Measurements from ENCODE around the gene NIT2.
A peak's percentile ranks its signal among the peaks of the same experiment; 100 is the strongest.

Gene NIT2

DNA sequence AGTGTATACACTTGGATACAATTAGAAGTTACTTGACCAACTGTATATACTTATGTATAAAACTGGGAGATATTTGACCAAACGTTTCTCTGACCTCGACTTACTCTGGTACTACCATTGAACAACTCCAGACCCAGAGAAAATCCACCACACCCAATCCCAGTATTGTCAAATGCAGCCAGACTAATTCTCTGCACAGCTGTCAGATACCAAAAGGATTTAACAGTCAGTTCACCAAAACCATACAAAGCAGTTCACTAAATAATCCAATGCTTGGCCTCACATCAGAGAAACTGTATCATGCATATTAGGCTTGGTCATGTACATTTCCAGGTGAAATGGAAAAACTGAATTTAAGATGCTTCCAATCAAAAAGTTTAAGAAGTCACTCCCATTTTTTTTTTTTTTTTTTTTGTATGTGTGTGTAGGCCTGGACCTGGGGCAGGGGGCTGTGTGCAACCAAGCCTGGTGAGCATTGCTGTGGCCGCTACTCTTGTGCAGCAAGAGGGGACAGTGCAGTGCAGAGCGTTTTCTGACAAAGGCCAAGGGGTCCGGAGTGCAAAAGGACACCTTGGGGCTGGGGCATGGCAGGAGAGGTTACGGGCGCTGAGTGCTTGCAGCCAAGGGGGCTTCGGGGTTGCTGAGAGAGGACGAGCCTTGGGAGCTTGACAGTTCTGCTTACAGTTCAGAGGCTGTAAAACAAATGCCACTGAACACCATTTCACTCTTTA, 64.9 kb downstream of the NIT2 start:
- H3K27ac ChIP-seq (replicated peaks): no peak overlapping the region; the same call in 1 of the 2 replicates

DNA sequence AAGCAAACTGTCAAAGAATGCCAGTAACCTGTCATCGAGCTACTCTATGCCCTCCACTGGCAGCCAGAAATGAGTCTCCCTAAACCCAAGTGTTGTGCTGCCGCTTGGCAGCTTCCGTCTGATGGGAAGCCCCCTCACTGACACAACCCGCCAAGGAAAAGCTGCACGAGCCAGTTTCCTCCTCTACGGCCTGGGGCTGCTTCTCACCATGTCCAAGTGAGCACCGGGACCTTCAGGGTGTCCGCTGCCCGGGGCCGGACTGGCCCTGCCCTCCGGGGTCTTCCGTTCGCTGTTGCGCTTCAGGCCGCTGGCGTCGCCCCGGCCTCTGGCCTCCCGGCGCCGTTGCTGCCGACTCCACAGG, 65.8 kb downstream of the NIT2 start:
- Histone ChIP-seq H3K27me3 (ENCODE audit: insufficient read depth, poor library complexity, severe bottlenecking) (no peaks in the 10 kb centered on the region), H3K4me3 (replicated peaks; ENCODE audit: insufficient read depth, low read length) (peak overlapping the region; percentile 91), H3K27ac (replicated peaks) (peak overlapping the region; percentile 93)
- no peak for TF ChIP-seq POLR2AphosphoS5 (IDR thresholded peaks at IDR 0.05; ENCODE audit: low read depth)
- no peak for TF ChIP-seq SPI1 (IDR thresholded peaks at IDR 0.05; ENCODE audit: borderline replicate concordance, low read depth)
- TF ChIP-seq, protein P1, sequence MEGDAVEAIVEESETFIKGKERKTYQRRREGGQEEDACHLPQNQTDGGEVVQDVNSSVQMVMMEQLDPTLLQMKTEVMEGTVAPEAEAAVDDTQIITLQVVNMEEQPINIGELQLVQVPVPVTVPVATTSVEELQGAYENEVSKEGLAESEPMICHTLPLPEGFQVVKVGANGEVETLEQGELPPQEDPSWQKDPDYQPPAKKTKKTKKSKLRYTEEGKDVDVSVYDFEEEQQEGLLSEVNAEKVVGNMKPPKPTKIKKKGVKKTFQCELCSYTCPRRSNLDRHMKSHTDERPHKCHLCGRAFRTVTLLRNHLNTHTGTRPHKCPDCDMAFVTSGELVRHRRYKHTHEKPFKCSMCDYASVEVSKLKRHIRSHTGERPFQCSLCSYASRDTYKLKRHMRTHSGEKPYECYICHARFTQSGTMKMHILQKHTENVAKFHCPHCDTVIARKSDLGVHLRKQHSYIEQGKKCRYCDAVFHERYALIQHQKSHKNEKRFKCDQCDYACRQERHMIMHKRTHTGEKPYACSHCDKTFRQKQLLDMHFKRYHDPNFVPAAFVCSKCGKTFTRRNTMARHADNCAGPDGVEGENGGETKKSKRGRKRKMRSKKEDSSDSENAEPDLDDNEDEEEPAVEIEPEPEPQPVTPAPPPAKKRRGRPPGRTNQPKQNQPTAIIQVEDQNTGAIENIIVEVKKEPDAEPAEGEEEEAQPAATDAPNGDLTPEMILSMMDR (IDR thresholded peaks at IDR 0.05; ENCODE audit: insufficient read depth, low read length): no peak
- TF ChIP-seq, protein P2, sequence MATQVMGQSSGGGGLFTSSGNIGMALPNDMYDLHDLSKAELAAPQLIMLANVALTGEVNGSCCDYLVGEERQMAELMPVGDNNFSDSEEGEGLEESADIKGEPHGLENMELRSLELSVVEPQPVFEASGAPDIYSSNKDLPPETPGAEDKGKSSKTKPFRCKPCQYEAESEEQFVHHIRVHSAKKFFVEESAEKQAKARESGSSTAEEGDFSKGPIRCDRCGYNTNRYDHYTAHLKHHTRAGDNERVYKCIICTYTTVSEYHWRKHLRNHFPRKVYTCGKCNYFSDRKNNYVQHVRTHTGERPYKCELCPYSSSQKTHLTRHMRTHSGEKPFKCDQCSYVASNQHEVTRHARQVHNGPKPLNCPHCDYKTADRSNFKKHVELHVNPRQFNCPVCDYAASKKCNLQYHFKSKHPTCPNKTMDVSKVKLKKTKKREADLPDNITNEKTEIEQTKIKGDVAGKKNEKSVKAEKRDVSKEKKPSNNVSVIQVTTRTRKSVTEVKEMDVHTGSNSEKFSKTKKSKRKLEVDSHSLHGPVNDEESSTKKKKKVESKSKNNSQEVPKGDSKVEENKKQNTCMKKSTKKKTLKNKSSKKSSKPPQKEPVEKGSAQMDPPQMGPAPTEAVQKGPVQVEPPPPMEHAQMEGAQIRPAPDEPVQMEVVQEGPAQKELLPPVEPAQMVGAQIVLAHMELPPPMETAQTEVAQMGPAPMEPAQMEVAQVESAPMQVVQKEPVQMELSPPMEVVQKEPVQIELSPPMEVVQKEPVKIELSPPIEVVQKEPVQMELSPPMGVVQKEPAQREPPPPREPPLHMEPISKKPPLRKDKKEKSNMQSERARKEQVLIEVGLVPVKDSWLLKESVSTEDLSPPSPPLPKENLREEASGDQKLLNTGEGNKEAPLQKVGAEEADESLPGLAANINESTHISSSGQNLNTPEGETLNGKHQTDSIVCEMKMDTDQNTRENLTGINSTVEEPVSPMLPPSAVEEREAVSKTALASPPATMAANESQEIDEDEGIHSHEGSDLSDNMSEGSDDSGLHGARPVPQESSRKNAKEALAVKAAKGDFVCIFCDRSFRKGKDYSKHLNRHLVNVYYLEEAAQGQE (IDR thresholded peaks at IDR 0.05; ENCODE audit: insufficient replicate concordance, low read depth): no peak
- no peak for TF ChIP-seq GABPA (IDR thresholded peaks at IDR 0.05; ENCODE audit: low read depth)
- peak in 1 of 2 experiments; percentile 28 for DNase-seq (ENCODE audit: low read depth in 1 of 2, low spot score in 1 of 2)

More for the DNA sequence above, 64.9 kb downstream of the NIT2 start:
- Histone ChIP-seq H3K4me3 (replicated peaks; ENCODE audit: insufficient read depth, low read length) (peak overlapping the region; percentile 91), H3K27me3 (ENCODE audit: insufficient read depth, poor library complexity, severe bottlenecking) (no peaks in the 10 kb centered on the region)
- TF ChIP-seq SPI1 (IDR thresholded peaks at IDR 0.05; ENCODE audit: borderline replicate concordance, low read depth): no peak
- no peak for TF ChIP-seq GABPA (IDR thresholded peaks at IDR 0.05; ENCODE audit: low read depth)
- TF ChIP-seq, protein P2 (IDR thresholded peaks at IDR 0.05; ENCODE audit: insufficient replicate concordance, low read depth): no peak
- no peak for DNase-seq (ENCODE audit: low read depth in 1 of 2, low spot score in 1 of 2)

DNA sequence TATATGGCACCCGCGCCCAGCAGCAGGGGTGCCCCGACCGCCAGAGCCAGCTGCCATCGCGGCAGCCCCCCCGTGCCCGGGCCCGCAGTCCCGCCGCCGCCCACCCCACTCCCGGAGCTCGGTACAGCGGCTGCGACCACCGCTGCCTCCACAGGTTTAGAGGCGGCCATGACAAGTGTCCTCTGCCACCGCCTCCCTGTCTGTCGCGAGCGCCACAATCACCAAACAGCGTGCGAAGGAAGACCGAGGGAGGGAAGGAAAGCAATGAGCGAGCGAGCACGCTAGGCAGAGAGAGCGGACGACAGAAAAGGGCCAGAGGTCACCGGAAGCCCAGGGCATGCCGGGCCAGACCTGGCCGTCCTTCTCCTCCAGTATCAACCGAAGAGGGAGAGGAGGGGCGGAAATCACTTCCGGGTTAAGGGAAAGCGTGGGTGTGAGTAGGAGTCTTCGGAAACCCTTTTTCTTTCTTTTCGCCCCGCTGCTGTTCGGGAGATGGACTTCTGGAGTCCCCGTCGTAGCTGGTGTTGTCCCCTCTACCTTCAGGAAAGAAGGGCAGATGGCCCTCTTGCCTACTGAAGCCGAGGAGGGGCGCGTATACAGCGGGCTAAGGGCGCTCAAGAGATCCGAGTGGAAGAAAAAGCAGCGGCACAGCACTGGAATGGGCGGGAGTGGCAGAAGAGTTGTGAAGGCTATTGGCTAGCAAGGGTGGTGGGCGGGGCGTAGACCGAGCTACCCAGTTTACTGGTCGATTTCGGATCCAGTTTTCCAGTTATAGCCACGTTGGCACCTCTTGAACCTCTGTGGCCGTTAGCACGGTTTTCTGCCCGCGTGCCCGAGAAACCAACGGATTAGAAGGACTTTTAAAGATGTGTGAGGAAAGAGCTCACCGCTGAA, 66.5 kb downstream of the NIT2 start, which contains the start of the genes LNP1 and TOMM70:
Gene LNP1, plus strand, starts transcription at position 760 of the 894 bp plus-strand sequence. CDS start 28,191 bp downstream, outside the sequence.
Gene TOMM70, minus strand, starts transcription at position 310 of the 894 bp plus-strand sequence. Its CDS starts 140 bp downstream, at position 170.
- no peaks in the 10 kb centered on the region for H3K27me3 ChIP-seq (ENCODE audit: insufficient read depth, poor library complexity, severe bottlenecking)
- H3K27ac ChIP-seq (replicated peaks): peak within 1 kb of the TSS; percentile 93
- peak; percentile 90 to 99 for DNase-seq (ENCODE audit: low read depth in 1 of 2, low spot score in 1 of 2)
- H3K4me3 ChIP-seq (replicated peaks; ENCODE audit: insufficient read depth, low read length): peak within 1 kb of the TSS; percentile 91
- TF ChIP-seq SPI1 (IDR thresholded peaks at IDR 0.05; ENCODE audit: borderline replicate concordance, low read depth) (no peak), GABPA (IDR thresholded peaks at IDR 0.05; ENCODE audit: low read depth) (peak; percentile 91), POLR2AphosphoS5 (IDR thresholded peaks at IDR 0.05; ENCODE audit: low read depth) (peak; percentile 82)
- TF ChIP-seq, protein P1 (IDR thresholded peaks at IDR 0.05; ENCODE audit: insufficient read depth, low read length): no peak
- TF ChIP-seq, protein P2 (IDR thresholded peaks at IDR 0.05; ENCODE audit: insufficient replicate concordance, low read depth): peak; percentile 34

All from HL-60 (cell line).